NK-92 treated with Interleukin-12 subunit alpha and Interleukin-12 subunit beta, amount 100 ng/mL, for 24 hours (cell line): ENCODE data around the gene GTF2A1.

Experiments
- DNase-seq: peaks from one replicate; lab custom pipeline; 2025; lab: John Stamatoyannopoulos, UW

The GTF2A1 gene

GRCh38 chr14:81133400-81133799 lies 87.4 kb downstream of the GTF2A1 start:
- no peak for DNase-seq

GRCh38 chr14:81132468-81132867 lies 88.3 kb downstream of the GTF2A1 start:
- DNase-seq, result no peak

- no peak for DNase-seq
These were observed 91.5 kb downstream of the GTF2A1 start for GRCh38 chr14:81129242-81129641.

- DNase-seq, result no peak
These were observed 93.0 kb downstream of the GTF2A1 start for GRCh38 chr14:81127785-81128184.

GRCh38 chr14:81125536-81125935 lies 95.2 kb downstream of the GTF2A1 start:
- no peak for DNase-seq
